Neutrophil (primary cell): Measurements from ENCODE around the gene CPPED1.

Experiments used
- H3K27ac ChIP-seq: fragments of 200-600 bp; sonication (generic); 2 replicates; pipeline ENCODE4 v1.5.1; 2016; ENCODE audit warnings: mild to moderate bottlenecking, moderate library complexity
- H3K27me3 ChIP-seq: fragments of 200-600 bp; sonication (generic); 2 replicates; pipeline ENCODE4 v1.6.0; 2016; ENCODE audit warnings: mild to moderate bottlenecking
- H3K36me3 ChIP-seq: fragments of 200-600 bp; sonication (generic); 2 replicates; pipeline ENCODE4 v1.5.1; 2017
- H3K4me1 ChIP-seq, 2 experiments: fragments of 200-600 bp in 1 of 2; sonication (generic) in 1 of 2; 1 replicate in 1 of 2; 2 replicates in 1 of 2; pipeline versions ENCODE4 v1.5.1 to v1.6.1; 2013 to 2016; ENCODE audit warnings: low read depth in 1 of 2, low read length in 1 of 2, mild to moderate bottlenecking in 1 of 2, moderate library complexity in 1 of 2; ENCODE audit not compliant: control insufficient read depth in 1 of 2, insufficient read depth in 1 of 2
- H3K4me3 ChIP-seq, 2 experiments: fragments of 200-600 bp in 1 of 2; sonication (generic) in 1 of 2; 1 replicate in 1 of 2; 2 replicates in 1 of 2; pipeline ENCODE4 v1.5.1; 2013 to 2016; ENCODE audit warnings: low read depth in 1 of 2, low read length in 1 of 2, mild to moderate bottlenecking in 1 of 2, moderate library complexity in 1 of 2
- H3K9me3 ChIP-seq: fragments of 200-600 bp; sonication (generic); 2 replicates; pipeline ENCODE4 v1.5.1; 2016
- CTCF ChIP-seq: fragments of 200-600 bp; sonication (generic); IDR thresholded peaks from 2 replicates; pipeline ENCODE4 v1.5.1; 2016; ENCODE audit warnings: antibody characterized with exemption

Gene CPPED1

GRCh38 chr16:12649356-12649755 lies 154.3 kb downstream of the CPPED1 start:
- H3K9me3 ChIP-seq = no peaks in the 10 kb centered on the region
- TF ChIP-seq CTCF = no peak
- H3K36me3 ChIP-seq = no peaks in the 10 kb centered on the region
- no peak overlapping the region for H3K4me3 ChIP-seq
- H3K27ac ChIP-seq = no peak overlapping the region
- H3K27me3 ChIP-seq = peaks cover 7% of the 10 kb centered on the region
- H3K4me1 ChIP-seq = no peaks in the 10 kb centered on the region

GRCh38 chr16:12646490-12647274 lies 157.0 kb downstream of the CPPED1 start:
- Histone ChIP-seq H3K9me3 (no peaks in the 10 kb centered on the region), H3K27me3 (peaks cover 3% of the 10 kb centered on the region), H3K27ac (no peak overlapping the region), H3K4me1 (no peaks in the 10 kb centered on the region), H3K4me3 (no peak overlapping the region), H3K36me3 (no peaks in the 10 kb centered on the region)
- TF ChIP-seq CTCF = no peak

- Histone ChIP-seq H3K27ac (no peak overlapping the region), H3K9me3 (no peaks in the 10 kb centered on the region), H3K4me3 (no peak overlapping the region), H3K27me3 (peaks cover 3% of the 10 kb centered on the region), H3K4me1 (no peaks in the 10 kb centered on the region), H3K36me3 (no peaks in the 10 kb centered on the region)
- no peak for TF ChIP-seq CTCF
Observed at GRCh38 chr16:12646098-12646489, 157.6 kb downstream of the CPPED1 start.

GRCh38 chr16:12643034-12643455 lies 160.6 kb downstream of the CPPED1 start:
- TF ChIP-seq CTCF = no peak

GRCh38 chr16:12639044-12639443 lies 164.6 kb downstream of the CPPED1 start:
- Histone ChIP-seq H3K4me1 (no peaks in the 10 kb centered on the region), H3K4me3 (no peak overlapping the region), H3K27me3 (peaks cover 2% of the 10 kb centered on the region), H3K36me3 (no peaks in the 10 kb centered on the region), H3K27ac (no peak overlapping the region), H3K9me3 (no peaks in the 10 kb centered on the region)
- no peak for TF ChIP-seq CTCF

More at GRCh38 chr16:12643034-12643455, 160.6 kb downstream of the CPPED1 start:
- Histone ChIP-seq H3K36me3 (no peaks in the 10 kb centered on the region), H3K9me3 (no peaks in the 10 kb centered on the region), H3K27ac (no peak overlapping the region), H3K27me3 (peaks cover 3% of the 10 kb centered on the region), H3K4me1 (no peaks in the 10 kb centered on the region), H3K4me3 (no peak overlapping the region)
